HG03045 (cell line): ENCODE measurements around the gene TM9SF4.

Source experiments
- ATAC-seq: cut with Tn5 transposase; IDR thresholded peaks from one replicate; pipeline ENCODE4 v1.9.1; 2021; ENCODE audit warnings: mild to moderate bottlenecking, moderate library complexity; ENCODE audit not compliant: unreplicated experiment

The TM9SF4 gene

GRCh38 chr20:32205843-32206759, 96.6 kb downstream of the TM9SF4 start:
- ATAC-seq: no peak

- peak; percentile 25 for ATAC-seq
These were observed 97.5 kb downstream of the TM9SF4 start for GRCh38 chr20:32206760-32207625.

DNA sequence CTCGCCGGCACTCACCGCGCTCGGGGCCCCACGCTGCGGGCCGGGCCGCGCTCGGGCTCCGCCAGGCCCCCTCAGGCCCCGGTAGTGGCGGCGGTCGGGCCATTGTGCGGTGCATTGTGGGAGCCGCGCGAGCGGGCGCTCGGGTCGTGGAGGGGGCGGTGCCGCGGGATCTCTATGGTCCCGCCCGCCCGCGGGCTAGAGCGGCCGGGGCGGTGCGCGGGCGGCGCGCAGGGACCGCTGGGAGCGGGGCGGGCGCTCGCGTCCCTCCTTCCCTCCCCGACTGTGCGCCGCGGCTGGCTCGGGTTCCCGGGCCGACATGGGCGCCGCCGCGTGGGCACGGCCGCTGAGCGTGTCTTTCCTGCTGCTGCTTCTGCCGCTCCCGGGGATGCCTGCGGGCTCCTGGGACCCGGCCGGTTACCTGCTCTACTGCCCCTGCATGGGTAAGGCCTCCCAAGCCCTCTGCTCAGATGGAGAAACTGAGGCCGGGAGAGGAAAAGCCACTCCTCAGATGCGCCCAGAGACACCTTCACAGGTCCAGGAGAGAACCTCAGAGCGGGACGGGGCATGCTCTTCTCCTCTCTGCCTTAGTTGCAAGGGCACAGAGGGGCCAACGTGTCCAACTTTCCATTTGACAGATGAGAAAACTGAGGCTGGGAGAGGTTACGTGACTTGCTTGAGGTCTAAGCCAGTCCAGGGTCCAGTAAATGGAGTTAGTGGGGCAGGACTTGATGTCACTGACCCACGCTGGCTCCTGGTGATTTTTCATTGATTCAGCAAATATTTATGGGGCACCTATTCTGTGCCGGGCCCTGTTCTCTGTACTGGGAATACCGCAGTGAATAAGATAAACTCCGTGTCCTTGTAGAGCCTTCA, 98.3 kb downstream of the TM9SF4 start, which contains the start of the genes PLAGL2 and POFUT1:
Gene PLAGL2 (minus strand): TSS at position 118 of the 873 bp plus-strand sequence. CDS start 5,565 bp downstream, outside the sequence.
Gene POFUT1 (plus strand): TSS at position 255 of the 873 bp plus-strand sequence. CDS start 62 bp downstream, at position 317.
- ATAC-seq: peak; percentile 79

DNA sequence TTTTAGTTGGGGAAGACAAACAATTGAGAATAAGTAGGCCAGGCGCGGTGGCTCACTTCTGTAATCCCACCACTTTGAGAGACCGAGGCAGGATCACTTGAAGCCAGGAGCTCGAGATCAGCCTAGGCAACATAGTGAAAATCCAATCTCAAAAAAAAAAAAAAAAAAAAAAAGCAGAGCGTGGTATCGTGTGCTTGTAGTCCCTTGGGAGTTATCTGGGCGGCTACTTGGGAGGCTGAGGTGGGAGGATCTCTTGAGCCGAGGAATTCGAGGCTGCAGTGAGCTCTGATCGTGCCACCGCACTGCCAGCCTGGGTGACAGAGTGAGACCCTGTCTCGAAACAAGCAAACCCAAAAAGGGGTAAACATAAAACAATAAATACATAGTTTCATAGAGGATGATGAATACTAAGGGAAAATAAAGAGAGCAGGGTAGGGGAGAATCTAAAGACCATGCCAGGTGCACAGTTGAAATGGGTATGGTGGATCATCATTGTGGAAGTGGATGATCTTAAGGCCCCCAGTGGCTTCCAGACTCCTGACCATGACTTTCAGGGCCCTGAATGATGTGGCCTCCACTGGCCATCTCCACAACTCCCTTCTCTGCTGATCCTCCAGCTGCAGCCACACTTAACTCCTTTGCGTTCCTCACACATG, 99.1 kb downstream of the TM9SF4 start:
- no peak for ATAC-seq

GRCh38 chr20:32209850-32210605, 100.5 kb downstream of the TM9SF4 start:
- ATAC-seq: no peak

DNA sequence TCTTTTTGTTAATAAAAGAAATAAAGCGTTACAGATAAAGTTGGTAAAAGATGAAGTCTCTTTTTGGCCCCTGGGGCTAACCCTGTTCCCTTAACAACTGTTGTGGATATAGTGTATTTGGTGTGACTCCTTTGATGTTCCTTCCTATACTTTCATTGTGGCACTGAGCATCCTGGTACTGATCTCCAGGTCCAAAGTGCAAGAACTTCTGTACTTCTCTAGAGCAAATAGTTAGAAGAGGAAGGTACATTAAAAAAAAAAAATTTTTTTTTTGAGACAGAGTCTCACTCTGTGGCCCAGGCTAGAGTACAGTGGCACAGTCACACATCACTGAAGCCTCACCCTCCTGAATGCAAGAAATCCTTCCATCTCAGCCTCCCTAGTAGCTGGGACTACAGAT, 104.4 kb downstream of the TM9SF4 start:
- no peak for ATAC-seq

DNA sequence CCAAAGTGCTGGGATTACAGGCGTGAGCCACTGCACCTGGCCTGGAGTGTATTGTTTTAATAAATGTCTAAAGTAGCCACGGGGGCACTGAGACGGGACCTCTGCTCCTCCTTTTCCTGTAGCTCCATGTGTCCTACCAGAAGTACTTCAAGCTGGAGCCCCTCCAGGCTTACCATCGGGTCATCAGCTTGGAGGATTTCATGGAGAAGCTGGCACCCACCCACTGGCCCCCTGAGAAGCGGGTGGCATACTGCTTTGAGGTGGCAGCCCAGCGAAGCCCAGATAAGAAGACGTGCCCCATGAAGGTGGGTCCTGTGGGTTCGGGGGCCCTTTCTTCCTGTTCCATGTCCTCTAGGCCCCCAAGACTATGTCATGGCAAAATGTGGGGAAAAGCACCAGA, 105.6 kb downstream of the TM9SF4 start:
- ATAC-seq: no peak

DNA sequence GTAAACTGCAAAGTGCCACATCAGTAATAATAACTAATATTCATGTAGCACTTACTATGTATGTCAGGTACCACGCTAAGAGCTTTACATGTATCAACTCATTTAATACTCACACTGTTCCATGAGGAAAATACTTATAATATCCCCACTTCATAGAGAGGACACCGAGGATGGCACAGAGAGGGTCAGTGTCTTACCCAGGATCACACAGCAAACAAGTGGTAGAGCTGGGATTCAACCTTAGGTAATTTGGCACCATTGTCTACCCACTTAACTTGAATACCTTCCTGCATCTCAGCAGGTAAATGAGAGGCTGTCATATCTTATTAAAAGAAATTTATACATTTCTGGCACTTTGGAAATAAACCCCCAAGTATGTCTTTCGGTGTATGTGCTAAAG, 106.2 kb downstream of the TM9SF4 start:
- no peak for ATAC-seq

DNA sequence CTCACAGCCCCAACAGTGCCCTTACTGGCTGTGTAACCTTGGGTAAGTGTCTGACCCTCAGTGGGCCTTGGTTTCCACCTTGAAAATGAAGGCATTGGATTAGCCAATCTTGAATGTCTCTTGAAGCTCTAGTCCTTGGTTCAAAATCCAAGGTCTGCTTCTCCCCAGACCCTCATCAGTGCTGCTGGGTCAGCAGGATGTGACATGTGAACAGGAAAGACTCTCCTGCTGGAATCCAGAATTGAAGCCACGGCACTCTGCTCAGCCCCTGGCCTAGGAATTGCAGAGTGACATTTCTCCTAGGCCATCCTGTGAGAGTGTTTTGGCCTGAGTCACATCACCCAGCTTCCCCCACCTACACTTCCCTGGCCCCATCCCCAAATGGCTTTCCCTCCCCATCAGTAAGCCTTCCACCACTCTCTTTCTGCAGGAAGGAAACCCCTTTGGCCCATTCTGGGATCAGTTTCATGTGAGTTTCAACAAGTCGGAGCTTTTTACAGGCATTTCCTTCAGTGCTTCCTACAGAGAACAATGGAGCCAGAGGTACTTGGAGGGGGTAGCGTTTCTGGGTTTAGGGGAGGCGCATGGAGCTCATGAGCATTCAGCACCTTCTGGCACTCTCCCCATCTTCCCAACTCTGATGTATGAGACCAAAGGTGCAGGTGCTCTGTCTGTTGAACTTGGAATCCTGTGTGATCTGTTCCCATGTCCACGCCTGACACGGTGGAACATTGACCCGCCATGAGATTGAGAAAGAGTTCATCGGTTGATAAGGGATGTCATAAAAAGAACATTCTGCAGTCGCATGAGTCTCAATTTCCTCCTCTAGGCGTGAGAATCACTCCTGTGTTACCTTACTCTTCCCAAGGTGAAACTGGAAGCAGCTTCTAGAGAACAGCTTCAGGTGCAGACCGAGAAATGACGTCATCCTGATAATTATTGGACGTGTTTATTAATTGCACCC, 106.9 kb downstream of the TM9SF4 start:
- ATAC-seq: no peak
